ENCODE measurements around the gene ELMO1.
"Not testable (repeated sequence)": the region's sequence is repeated elsewhere in the genome, so short reads cannot be mapped to it uniquely, and the experiment has no call there.

Gene ELMO1

GRCh38 chr7:37141742-37142141 is 306.9 kb downstream of the ELMO1 start:
- TF ChIP-seq GATA1 (IDR thresholded peaks at IDR 0.05; ENCODE audit: low read depth, low read length), result no peak
- no peak for TF ChIP-seq POLR2A (IDR thresholded peaks at IDR 0.05; ENCODE audit: low read length)
- no peak for DNase-seq

GRCh38 chr7:37133902-37134301 is 314.8 kb downstream of the ELMO1 start:
- not testable (repeated sequence) for DNase-seq

- DNase-seq, result no peak
- no peak for TF ChIP-seq GATA1 (IDR thresholded peaks at IDR 0.05; ENCODE audit: low read depth, low read length)
- TF ChIP-seq POLR2A (IDR thresholded peaks at IDR 0.05; ENCODE audit: low read length), result no peak
Observed at GRCh38 chr7:37131855-37132254, 316.8 kb downstream of the ELMO1 start.

- no peak for DNase-seq
Observed at GRCh38 chr7:37129035-37129425, 319.6 kb downstream of the ELMO1 start.

GRCh38 chr7:37128327-37129034 is 320.2 kb downstream of the ELMO1 start:
- TF ChIP-seq POLR2A (IDR thresholded peaks at IDR 0.05; ENCODE audit: low read length), result no peak
- TF ChIP-seq GATA1 (IDR thresholded peaks at IDR 0.05; ENCODE audit: low read depth, low read length), result no peak
- no peak for DNase-seq

More at GRCh38 chr7:37129035-37129425, 319.6 kb downstream of the ELMO1 start:
- TF ChIP-seq GATA1 (IDR thresholded peaks at IDR 0.05; ENCODE audit: low read depth, low read length), result no peak
- no peak for TF ChIP-seq POLR2A (IDR thresholded peaks at IDR 0.05; ENCODE audit: low read length)

- TF ChIP-seq POLR2A (IDR thresholded peaks at IDR 0.05; ENCODE audit: low read length), result no peak
- no peak for TF ChIP-seq GATA1 (IDR thresholded peaks at IDR 0.05; ENCODE audit: low read depth, low read length)
Observed at GRCh38 chr7:37119296-37119860, 329.3 kb downstream of the ELMO1 start.

GRCh38 chr7:37118004-37118403 is 330.7 kb downstream of the ELMO1 start:
- DNase-seq, result no peak
- no peak for TF ChIP-seq POLR2A (IDR thresholded peaks at IDR 0.05; ENCODE audit: low read length)
- no peak for TF ChIP-seq GATA1 (IDR thresholded peaks at IDR 0.05; ENCODE audit: low read depth, low read length)

More at GRCh38 chr7:37119296-37119860, 329.3 kb downstream of the ELMO1 start:
- DNase-seq, result no peak

GRCh38 chr7:37117292-37117691 is 331.4 kb downstream of the ELMO1 start:
- no peak for TF ChIP-seq GATA1 (IDR thresholded peaks at IDR 0.05; ENCODE audit: low read depth, low read length)
- DNase-seq, result no peak

- TF ChIP-seq POLR2A (IDR thresholded peaks at IDR 0.05; ENCODE audit: low read length) (no peak), GATA1 (IDR thresholded peaks at IDR 0.05; ENCODE audit: low read depth, low read length) (no peak)
- DNase-seq, result no peak
Observed at GRCh38 chr7:37116093-37116701, 332.5 kb downstream of the ELMO1 start.

GRCh38 chr7:37113661-37114355 is 334.9 kb downstream of the ELMO1 start:
- TF ChIP-seq POLR2A (IDR thresholded peaks at IDR 0.05; ENCODE audit: low read length) (no peak), GATA1 (IDR thresholded peaks at IDR 0.05; ENCODE audit: low read depth, low read length) (no peak)
- DNase-seq, result no peak

GRCh38 chr7:37112876-37113275 is 335.8 kb downstream of the ELMO1 start:
- TF ChIP-seq GATA1 (IDR thresholded peaks at IDR 0.05; ENCODE audit: low read depth, low read length) (no peak), POLR2A (IDR thresholded peaks at IDR 0.05; ENCODE audit: low read length) (no peak)
- no peak for DNase-seq

GRCh38 chr7:37112218-37112617 is 336.4 kb downstream of the ELMO1 start:
- no peak for DNase-seq
- TF ChIP-seq GATA1 (IDR thresholded peaks at IDR 0.05; ENCODE audit: low read depth, low read length), result no peak
- no peak for TF ChIP-seq POLR2A (IDR thresholded peaks at IDR 0.05; ENCODE audit: low read length)

- DNase-seq, result no peak
- TF ChIP-seq POLR2A (IDR thresholded peaks at IDR 0.05; ENCODE audit: low read length), result no peak
- no peak for TF ChIP-seq GATA1 (IDR thresholded peaks at IDR 0.05; ENCODE audit: low read depth, low read length)
Observed at GRCh38 chr7:37111459-37111858, 337.2 kb downstream of the ELMO1 start.

GRCh38 chr7:37110660-37111424 is 337.8 kb downstream of the ELMO1 start:
- DNase-seq, result no peak
- TF ChIP-seq GATA1 (IDR thresholded peaks at IDR 0.05; ENCODE audit: low read depth, low read length), result no peak
- TF ChIP-seq POLR2A (IDR thresholded peaks at IDR 0.05; ENCODE audit: low read length), result no peak
